Endodermal cell (in vitro differentiated cells): ENCODE results near the gene SPATA12. TPM values are rescaled to one million over a fixed set of nuclear protein-coding genes. Genes with fewer than 3 reads are reported as not detected.

ENCODE experiments used
- DNase-seq: peaks from one replicate; pipeline ENCODE4 v3.0.0-alpha.2; 2017
- H3K27ac ChIP-seq: 2 replicates; pipeline ENCODE4 v1.5.1; 2013; ENCODE audit warnings: mild to moderate bottlenecking, low read depth, low read length, moderate library complexity
- H3K27me3 ChIP-seq: 2 replicates; pipeline ENCODE4 v1.6.1; 2013; ENCODE audit warnings: mild to moderate bottlenecking, low read length, moderate library complexity; ENCODE audit not compliant: insufficient read depth, control insufficient read depth, poor library complexity, severe bottlenecking
- H3K36me3 ChIP-seq: 2 replicates; pipeline ENCODE4 v1.7.0; 2013; ENCODE audit warnings: mild to moderate bottlenecking, low read length, moderate library complexity; ENCODE audit not compliant: control insufficient read depth, insufficient read depth
- H3K4me1 ChIP-seq: one replicate; pipeline ENCODE4 v1.7.0; 2013; ENCODE audit warnings: low read length; ENCODE audit not compliant: control insufficient read depth, insufficient read depth
- H3K4me3 ChIP-seq: 2 replicates; pipeline ENCODE4 v1.5.1; 2013; ENCODE audit warnings: mild to moderate bottlenecking, low read length, moderate library complexity
- H3K9ac ChIP-seq: 2 replicates; pipeline ENCODE4 v1.6.1; 2013; ENCODE audit warnings: mild to moderate bottlenecking, low read length, moderate library complexity; ENCODE audit not compliant: poor library complexity, severe bottlenecking; ENCODE audit errors: extremely low read depth
- H3K9me3 ChIP-seq: 2 replicates; pipeline ENCODE4 v1.6.1; 2013; ENCODE audit warnings: mild to moderate bottlenecking, low read length, moderate library complexity; ENCODE audit not compliant: control insufficient read depth
- H3K27ac Mint-ChIP-seq: 2 replicates; pipeline ENCODE4 v1.8.0; 2020; ENCODE audit warnings: mixed read lengths
- H3K27me3 Mint-ChIP-seq: 2 replicates; pipeline ENCODE4 v1.8.0; 2021; ENCODE audit warnings: mild to moderate bottlenecking, mixed read lengths; ENCODE audit not compliant: insufficient read depth
- H3K36me3 Mint-ChIP-seq: 2 replicates; pipeline ENCODE4 v1.8.0; 2020; ENCODE audit warnings: low read depth, mixed read lengths
- H3K4me1 Mint-ChIP-seq: 2 replicates; pipeline ENCODE4 v1.8.0; 2020; ENCODE audit warnings: mixed read lengths
- H3K4me3 Mint-ChIP-seq: 2 replicates; pipeline ENCODE4 v1.8.0; 2020; ENCODE audit warnings: mild to moderate bottlenecking, moderate library complexity, mixed read lengths
- H3K9me3 Mint-ChIP-seq: 2 replicates; pipeline ENCODE4 v1.8.0; 2020; ENCODE audit warnings: mild to moderate bottlenecking, mixed read lengths
- CTCF ChIP-seq: fragments of 200-600 bp; sonication (generic); conservative IDR thresholded peaks from 2 replicates; pipeline ENCODE4 v1.5.0; 2021; ENCODE audit warnings: antibody characterized with exemption, mild to moderate bottlenecking
- WGBS, 2 experiments: methylation state at CpG; one replicate each; pipeline versions ENCODE4 v1.1.5 to v1.1.7; 2013; ENCODE audit warnings: missing lambda C conversion rate in 2 of 2, mixed read lengths in 1 of 2; ENCODE audit not compliant: insufficient coverage in 1 of 2, insufficient read length in 1 of 2; 5-methylcytosine and 5-hydroxymethylcytosine counted together
- total RNA-seq, 2 donors: library from RNA; stranded (reverse); fragmentation: NEBNext Ultra II Directional in 1 of 2; extraction: Animal tissue kit (Norgen Biotek cat#: 25700) in 1 of 2; gene quantifications; 2 replicates in 1 of 2; 3 replicates in 1 of 2; pipeline ENCODE4 v1.2.1, GENCODE V29; 2021

SPATA12 gene
- total RNA-seq, 2 donors from 2014 or later: not detected

- Histone ChIP-seq H3K27me3 (no peaks in the 10 kb centered on the region), H3K9me3 (no peaks in the 10 kb centered on the region), H3K4me3 (no peak overlapping the region), H3K27ac (no peak overlapping the region), H3K9ac (no peak overlapping the region), H3K36me3 (peaks cover 10% of the 10 kb centered on the region), H3K4me1 (no peaks in the 10 kb centered on the region)
- no peak overlapping the region for H3K4me3 Mint-ChIP-seq
- H3K27ac Mint-ChIP-seq: no peak overlapping the region
- TF ChIP-seq CTCF: no peak
- H3K27me3 Mint-ChIP-seq: no peaks in the 10 kb centered on the region
- H3K36me3 Mint-ChIP-seq: peaks cover 10% of the 10 kb centered on the region
- no peaks in the 10 kb centered on the region for H3K9me3 Mint-ChIP-seq
- DNase-seq: no peak
- 98 to 100% methylated on average over 2 to 3 of the region's 3 CpGs for WGBS, 2 experiments
- no peaks in the 10 kb centered on the region for H3K4me1 Mint-ChIP-seq
These were observed 29.7 kb upstream of the SPATA12 start for GRCh38 chr3:57030721-57031120.

- no peak overlapping the region for H3K9ac ChIP-seq
- Mint-ChIP-seq H3K27me3 (no peaks in the 10 kb centered on the region), H3K27ac (no peak overlapping the region), H3K4me3 (no peak overlapping the region), H3K4me1 (no peaks in the 10 kb centered on the region), H3K36me3 (peaks cover 4% of the 10 kb centered on the region), H3K9me3 (no peaks in the 10 kb centered on the region)
- no peak for DNase-seq
- no peak overlapping the region for H3K27ac ChIP-seq
- WGBS, 2 experiments: 81% methylated on average over 4 to 5 of the region's 5 CpGs
- H3K27me3 ChIP-seq: no peaks in the 10 kb centered on the region
- no peak for TF ChIP-seq CTCF
- H3K36me3 ChIP-seq: peaks cover 10% of the 10 kb centered on the region
- no peaks in the 10 kb centered on the region for H3K4me1 ChIP-seq
- H3K4me3 ChIP-seq: no peak overlapping the region
- H3K9me3 ChIP-seq: no peaks in the 10 kb centered on the region
These were observed 28.6 kb upstream of the SPATA12 start for GRCh38 chr3:57031631-57032541.

GRCh38 chr3:57036952-57037351 is 23.5 kb upstream of the SPATA12 start:
- H3K4me3 ChIP-seq: no peak overlapping the region
- Mint-ChIP-seq H3K27ac (no peak overlapping the region), H3K4me3 (no peak overlapping the region), H3K27me3 (no peaks in the 10 kb centered on the region), H3K4me1 (peaks cover 1% of the 10 kb centered on the region), H3K9me3 (no peaks in the 10 kb centered on the region), H3K36me3 (no peaks in the 10 kb centered on the region)
- no peaks in the 10 kb centered on the region for H3K9me3 ChIP-seq
- H3K27ac ChIP-seq: no peak overlapping the region
- no peak for DNase-seq
- no peak overlapping the region for H3K9ac ChIP-seq
- no peaks in the 10 kb centered on the region for H3K4me1 ChIP-seq
- WGBS, 2 experiments: 90 to 95% methylated on average over 4 to 5 of the region's 5 CpGs
- peaks cover 10% of the 10 kb centered on the region for H3K36me3 ChIP-seq
- H3K27me3 ChIP-seq: no peaks in the 10 kb centered on the region
- no peak for TF ChIP-seq CTCF
